Body of pancreas (tissue), 4 donors: ENCODE results near the gene ULK3. TPM values are rescaled to one million over a fixed set of nuclear protein-coding genes. Genes with fewer than 3 reads are reported as not detected.

Source experiments
- ATAC-seq: fragments of 150-250 bp; one replicate; pipeline ENCODE4 v1.9.1; 2016
- DNase-seq, 4 donors: peaks; one replicate each; pipeline ENCODE4 v3.0.0-alpha.2; 2019
- H3K27ac ChIP-seq, 4 donors: fragments of 200-600 bp; sonication (generic); 1 replicate in 3 of 4; 2 replicates in 1 of 4; pipeline versions ENCODE4 v1.5.1 to v1.6.1; 2016 to 2019; ENCODE audit warnings: mild to moderate bottlenecking in 1 of 4, mixed read lengths in 1 of 4, moderate library complexity in 1 of 4
- H3K27me3 ChIP-seq, 2 donors: fragments of 200-600 bp; sonication (generic); one replicate each; pipeline ENCODE4 v1.6.0; 2016; ENCODE audit warnings: mild to moderate bottlenecking in 1 of 2
- H3K36me3 ChIP-seq, 2 donors: fragments of 200-600 bp; sonication (generic); replicated peaks in 1 of 2; 2 replicates each; pipeline ENCODE4 v1.5.1; 2016; ENCODE audit warnings: low read depth in 2 of 2; ENCODE audit not compliant: insufficient read depth in 1 of 2
- H3K4me1 ChIP-seq: fragments of 200-600 bp; sonication (generic); one replicate; pipeline ENCODE4 v1.6.0; 2016
- H3K4me3 ChIP-seq, 2 donors: fragments of 200-600 bp; sonication (generic); 1 replicate in 1 of 2; 2 replicates in 1 of 2; pipeline ENCODE4 v1.5.1; 2016 to 2019
- H3K9me3 ChIP-seq, 3 donors: fragments of 200-600 bp; sonication (generic); 1 replicate in 2 of 3; 2 replicates in 1 of 3; pipeline ENCODE4 v1.5.1; 2016
- CTCF ChIP-seq, 7 experiments: fragments of 450-650 bp in 4 of 7; fragments of 200-600 bp in 3 of 7; sonication (generic) in 3 of 7; IDR thresholded peaks; one replicate each; pipeline ENCODE4 v1.5.1; 2016 to 2019; ENCODE audit warnings: antibody characterized with exemption in 7 of 7
- POLR2A ChIP-seq, 3 donors: fragments of 450-650 bp; IDR thresholded peaks; one replicate each; pipeline ENCODE4 v1.6.1; 2016; ENCODE audit warnings: antibody characterized with exemption in 3 of 3, mild to moderate bottlenecking in 2 of 3
- WGBS, 2 donors: methylation state at CpG; one replicate each; pipeline ENCODE4 v1.1.5; 2017; 5-methylcytosine and 5-hydroxymethylcytosine counted together
- intact Hi-C: fragments of 100-400 bp; cut with DNase I; formaldehyde crosslinking; loops from one replicate; pipeline ENCODE4 v1.15.1; 2023
- total RNA-seq, 2 donors: library from RNA; depleted of rRNA; stranded (reverse); fragments of >200 nt; gene quantifications; one replicate each; pipeline ENCODE4 v1.1.0, GENCODE V29; 2016

The ULK3 gene
- total RNA-seq, 2 donors from 2014 or later: 74.2 to 76.3 TPM

- TF ChIP-seq POLR2A (IDR thresholded peaks at IDR 0.05): no peak
- no peak for TF ChIP-seq CTCF (IDR thresholded peaks at IDR 0.05)
- no peaks in the 10 kb centered on the region for H3K4me1 ChIP-seq
These were observed 10.1 kb downstream of the ULK3 start for GRCh38 chr15:74832826-74833225.

GRCh38 chr15:74831813-74832495 lies 11.0 kb downstream of the ULK3 start:
- H3K27ac ChIP-seq: no peak overlapping the region

More at GRCh38 chr15:74832826-74833225, 10.1 kb downstream of the ULK3 start:
- 65 to 75% methylated on average over 4 of the region's 4 CpGs for WGBS, 2 donors
- Histone ChIP-seq H3K9me3 (no peaks in the 10 kb centered on the region), H3K27me3 (peaks cover 0 to 5% of the 10 kb centered on the region in 2 donors), H3K27ac (no peak overlapping the region), H3K4me3 (no peak overlapping the region), H3K36me3 (no peaks in the 10 kb centered on the region)
- ATAC-seq: no peak
- intact Hi-C loops: no loop called here
- DNase-seq: no peak

GRCh38 chr15:74830868-74831267 lies 12.1 kb downstream of the ULK3 start:
- DNase-seq (no peak), ATAC-seq (no peak)
- TF ChIP-seq POLR2A (IDR thresholded peaks at IDR 0.05): no peak
- intact Hi-C loops: no loop called here
- H3K9me3 ChIP-seq: no peaks in the 10 kb centered on the region
- H3K4me1 ChIP-seq: peaks cover 6% of the 10 kb centered on the region
- H3K27me3 ChIP-seq: peaks cover 0 to 18% of the 10 kb centered on the region in 2 donors
- no peak overlapping the region for H3K4me3 ChIP-seq
- WGBS, 2 donors: 78% methylated on average over 5 of the region's 5 CpGs; no CpG with 5 or more reads in 1 of the 2 donors
- H3K27ac ChIP-seq: no peak overlapping the region
- H3K36me3 ChIP-seq: no peaks in the 10 kb centered on the region

More at GRCh38 chr15:74831813-74832495, 11.0 kb downstream of the ULK3 start:
- WGBS, 2 donors: 56 to 65% methylated on average over 8 to 15 of the region's 15 CpGs
- H3K4me1 ChIP-seq: peaks cover under 1% of the 10 kb centered on the region
- H3K36me3 ChIP-seq: no peaks in the 10 kb centered on the region
- ATAC-seq (no peak), DNase-seq (no peak)
- no peak overlapping the region for H3K4me3 ChIP-seq
- TF ChIP-seq POLR2A (IDR thresholded peaks at IDR 0.05): no peak
- TF ChIP-seq CTCF (IDR thresholded peaks at IDR 0.05): no peak
- peaks cover 0 to 14% of the 10 kb centered on the region in 2 donors for H3K27me3 ChIP-seq
- intact Hi-C loops: no loop called here
- no peaks in the 10 kb centered on the region for H3K9me3 ChIP-seq

- no peak for ATAC-seq
- no peak overlapping the region for H3K4me3 ChIP-seq
- peaks cover 0 to 18% of the 10 kb centered on the region in 2 donors for H3K27me3 ChIP-seq
- no peaks in the 10 kb centered on the region for H3K36me3 ChIP-seq
- no peak for DNase-seq
- TF ChIP-seq CTCF (IDR thresholded peaks at IDR 0.05): no peak
- TF ChIP-seq POLR2A (IDR thresholded peaks at IDR 0.05): no peak
- intact Hi-C loops: no loop called here
- H3K27ac ChIP-seq: no peak overlapping the region
- peaks cover 6% of the 10 kb centered on the region for H3K4me1 ChIP-seq
- no peaks in the 10 kb centered on the region for H3K9me3 ChIP-seq
- WGBS, 2 donors: 34 to 42% methylated on average over 3 to 6 of the region's 6 CpGs
These were observed 13.0 kb downstream of the ULK3 start for GRCh38 chr15:74829991-74830390.

- peaks cover 0 to 18% of the 10 kb centered on the region in 2 donors for H3K27me3 ChIP-seq
- no peak for DNase-seq
- intact Hi-C loops: no loop called here
- H3K4me3 ChIP-seq: no peak overlapping the region
- no peak overlapping the region for H3K27ac ChIP-seq
- ATAC-seq: no peak
- TF ChIP-seq CTCF (IDR thresholded peaks at IDR 0.05): no peak
- no peak for TF ChIP-seq POLR2A (IDR thresholded peaks at IDR 0.05)
- WGBS, 2 donors: 49 to 75% methylated on average over 3 of the region's 3 CpGs
- H3K36me3 ChIP-seq: no peaks in the 10 kb centered on the region
- H3K4me1 ChIP-seq: peaks cover 6% of the 10 kb centered on the region
- H3K9me3 ChIP-seq: no peaks in the 10 kb centered on the region
These were observed 13.5 kb downstream of the ULK3 start for GRCh38 chr15:74829486-74829885.
